ENCODE results near the gene POLR3F.

DNA sequence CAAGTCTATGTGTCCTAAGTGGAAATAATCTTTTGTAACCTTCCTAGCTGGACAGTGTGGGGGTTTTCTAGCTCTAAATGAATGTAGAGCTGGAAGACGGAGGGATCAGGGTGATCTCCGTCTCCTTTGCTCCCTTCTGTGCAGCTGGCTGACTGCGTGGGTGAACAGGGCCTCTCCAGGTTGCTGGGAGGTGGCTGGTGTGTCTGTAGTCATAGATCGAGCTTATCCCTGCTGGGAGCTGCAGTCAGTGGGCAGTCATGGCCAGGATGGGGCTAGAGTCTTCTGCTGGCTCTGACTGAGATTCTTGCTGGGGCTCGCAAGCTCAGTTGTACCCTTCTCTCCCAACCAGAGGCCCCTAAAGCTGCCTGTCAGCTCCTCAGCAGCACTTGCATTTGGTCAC lies 46.9 kb downstream of the POLR3F start:
- TF ChIP-seq POLR2A (IDR thresholded peaks at IDR 0.05; ENCODE audit: low read length), result no peak
- no peak for TF ChIP-seq GATA1 (IDR thresholded peaks at IDR 0.05; ENCODE audit: low read depth, low read length)

All from erythroblast (primary cell).